Measurements from ENCODE around the gene STON2. TPM values are rescaled to one million over a fixed set of nuclear protein-coding genes. Genes with fewer than 3 reads are reported as not detected.

The STON2 gene
- total RNA-seq, 1 experiment from 2014 or later: 9.1 TPM

DNA sequence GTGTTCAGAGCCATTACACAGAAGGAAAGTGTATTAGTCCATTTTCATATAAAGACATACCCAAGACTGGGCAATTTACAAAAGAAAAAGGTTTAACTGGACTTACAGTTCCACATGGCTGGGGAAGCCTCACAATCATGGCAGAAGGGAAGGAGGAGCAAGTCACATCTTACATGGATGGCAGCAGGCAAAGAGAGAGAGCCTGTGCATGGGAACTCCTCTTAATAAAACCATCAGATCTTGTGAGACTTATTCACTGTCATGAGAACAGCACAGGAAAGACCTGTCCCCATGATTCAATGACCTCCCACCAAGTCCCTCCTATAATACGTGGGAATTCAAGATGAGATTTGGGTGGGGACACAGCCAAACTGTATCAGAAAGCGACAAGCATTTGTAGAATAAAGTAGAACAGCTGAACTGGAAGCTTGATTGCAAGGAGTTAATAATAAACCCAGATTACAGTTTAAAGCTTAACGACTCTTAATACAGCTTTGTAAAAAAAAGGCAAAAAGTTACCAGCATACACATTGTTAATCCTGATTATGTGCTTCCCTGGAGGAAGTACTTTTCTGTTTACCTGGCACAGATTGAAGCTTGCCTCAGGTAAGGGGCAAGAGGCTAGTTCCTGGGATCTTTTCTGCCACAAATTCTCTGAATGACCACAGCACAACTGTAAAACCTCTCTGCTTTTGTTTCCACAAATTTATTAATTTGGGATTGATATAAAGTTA is 18.1 kb upstream of the STON2 start:
- no TSS peak for BruUV-seq (replicated peaks)
- Histone ChIP-seq H3K4me3 (no peak overlapping the region), H3K79me2 (ENCODE audit: low read depth) (no peaks in the 10 kb centered on the region), H3K4me2 (no peak overlapping the region), H3K9me3 (ENCODE audit: insufficient read depth, low read depth) (no peaks in the 10 kb centered on the region), H4K20me1 (ENCODE audit: insufficient read depth) (no peaks in the 10 kb centered on the region), H2AFZ (no peak overlapping the region), H3K27ac (no peak overlapping the region), H3K9me2 (ENCODE audit: insufficient read depth) (no peaks in the 10 kb centered on the region), H3K36me3 (ENCODE audit: low read depth) (no peaks in the 10 kb centered on the region), H3F3A (ENCODE audit: insufficient read depth, low read depth) (no peaks in the 10 kb centered on the region), H3K27me3 (ENCODE audit: insufficient read depth, low read depth) (no peaks in the 10 kb centered on the region), H3K4me1 (replicated peaks; ENCODE audit: insufficient read depth) (no peaks in the 10 kb centered on the region)
- no peak for DNase-seq
- CTCF ChIA-PET: no interaction called here
- intact Hi-C loops (cut with micrococcal nuclease; ENCODE audit: unreplicated experiment): no loop called here
- no peak for TF ChIP-seq EZH2 (IDR thresholded peaks at IDR 0.05; ENCODE audit: low read depth)
- TF ChIP-seq CTCF (conservative IDR thresholded peaks at IDR 0.05): no peak
- POLR2A ChIA-PET (ENCODE audit: unreplicated experiment): interaction anchor here (0.6 kb wide), 1 partner anchor 186 kb away, joined by 3 read pairs; no protein-coding TSS in a partner anchor

GRCh38 chr14:81416981-81417380 is 16.9 kb upstream of the STON2 start:
- intact Hi-C loops (cut with micrococcal nuclease; ENCODE audit: unreplicated experiment): no loop called here
- TF ChIP-seq EZH2 (IDR thresholded peaks at IDR 0.05; ENCODE audit: low read depth) (no peak), CTCF (conservative IDR thresholded peaks at IDR 0.05) (no peak)
- no peaks in the 10 kb centered on the region for H3K9me2 ChIP-seq (ENCODE audit: insufficient read depth)
- H3F3A ChIP-seq (ENCODE audit: insufficient read depth, low read depth): no peaks in the 10 kb centered on the region
- H2AFZ ChIP-seq: no peak overlapping the region
- H3K36me3 ChIP-seq (ENCODE audit: low read depth): no peaks in the 10 kb centered on the region
- no peak overlapping the region for H3K4me3 ChIP-seq
- no TSS peak for BruUV-seq (replicated peaks)
- no peaks in the 10 kb centered on the region for H3K9me3 ChIP-seq (ENCODE audit: insufficient read depth, low read depth)
- CTCF ChIA-PET: no interaction called here
- H3K4me1 ChIP-seq (replicated peaks; ENCODE audit: insufficient read depth): no peaks in the 10 kb centered on the region
- no peak overlapping the region for H3K27ac ChIP-seq
- H3K79me2 ChIP-seq (ENCODE audit: low read depth): no peaks in the 10 kb centered on the region
- POLR2A ChIA-PET (ENCODE audit: unreplicated experiment): no interaction called here
- H4K20me1 ChIP-seq (ENCODE audit: insufficient read depth): no peaks in the 10 kb centered on the region
- no peak for DNase-seq
- no peaks in the 10 kb centered on the region for H3K27me3 ChIP-seq (ENCODE audit: insufficient read depth, low read depth)
- H3K4me2 ChIP-seq: no peak overlapping the region

GRCh38 chr14:81416194-81416952 is 16.2 kb upstream of the STON2 start:
- Histone ChIP-seq H4K20me1 (ENCODE audit: insufficient read depth) (no peaks in the 10 kb centered on the region), H3K4me3 (no peak overlapping the region), H3F3A (ENCODE audit: insufficient read depth, low read depth) (no peaks in the 10 kb centered on the region), H2AFZ (no peak overlapping the region), H3K36me3 (ENCODE audit: low read depth) (no peaks in the 10 kb centered on the region), H3K27ac (no peak overlapping the region), H3K79me2 (ENCODE audit: low read depth) (no peaks in the 10 kb centered on the region), H3K4me1 (replicated peaks; ENCODE audit: insufficient read depth) (no peaks in the 10 kb centered on the region), H3K27me3 (ENCODE audit: insufficient read depth, low read depth) (no peaks in the 10 kb centered on the region), H3K4me2 (no peak overlapping the region), H3K9me2 (ENCODE audit: insufficient read depth) (no peaks in the 10 kb centered on the region), H3K9me3 (ENCODE audit: insufficient read depth, low read depth) (no peaks in the 10 kb centered on the region)
- no peak for TF ChIP-seq CTCF (conservative IDR thresholded peaks at IDR 0.05)
- TF ChIP-seq EZH2 (IDR thresholded peaks at IDR 0.05; ENCODE audit: low read depth): no peak
- DNase-seq: no peak
- ChIA-PET CTCF (no interaction called here), POLR2A (ENCODE audit: unreplicated experiment) (no interaction called here)
- intact Hi-C loops (cut with micrococcal nuclease; ENCODE audit: unreplicated experiment): no loop called here
- no TSS peak for BruUV-seq (replicated peaks)
